B cell (primary cell): ENCODE data around the gene ZNF184.

ENCODE experiments used
- CTCF ChIP-seq: fragments of 200-600 bp; IDR thresholded peaks from one replicate; pipeline ENCODE4 v1.8.0; 2022; ENCODE audit warnings: antibody characterized with exemption, mild to moderate bottlenecking
- EZH2 ChIP-seq: IDR thresholded peaks from 2 replicates; pipeline ENCODE4 v1.6.1; 2012; ENCODE audit warnings: borderline replicate concordance, low read depth, mild to moderate bottlenecking, moderate library complexity, low read length; ENCODE audit not compliant: insufficient read depth, poor library complexity, severe bottlenecking

- TF ChIP-seq CTCF (no peak), EZH2 (no peak)
These were observed 45.3 kb upstream of the ZNF184 start for GRCh38 chr6:27517928-27518787.
